GM21515 (cell line): Measurements from ENCODE around the gene ESPNL.
"Not testable (repeated sequence)": the region's sequence is repeated elsewhere in the genome, so short reads cannot be mapped to it uniquely, and the experiment has no call there.

Source experiments
- ATAC-seq: cut with Tn5 transposase; IDR thresholded peaks from one replicate; pipeline ENCODE4 v1.9.1; 2021; ENCODE audit not compliant: unreplicated experiment

ESPNL gene

DNA sequence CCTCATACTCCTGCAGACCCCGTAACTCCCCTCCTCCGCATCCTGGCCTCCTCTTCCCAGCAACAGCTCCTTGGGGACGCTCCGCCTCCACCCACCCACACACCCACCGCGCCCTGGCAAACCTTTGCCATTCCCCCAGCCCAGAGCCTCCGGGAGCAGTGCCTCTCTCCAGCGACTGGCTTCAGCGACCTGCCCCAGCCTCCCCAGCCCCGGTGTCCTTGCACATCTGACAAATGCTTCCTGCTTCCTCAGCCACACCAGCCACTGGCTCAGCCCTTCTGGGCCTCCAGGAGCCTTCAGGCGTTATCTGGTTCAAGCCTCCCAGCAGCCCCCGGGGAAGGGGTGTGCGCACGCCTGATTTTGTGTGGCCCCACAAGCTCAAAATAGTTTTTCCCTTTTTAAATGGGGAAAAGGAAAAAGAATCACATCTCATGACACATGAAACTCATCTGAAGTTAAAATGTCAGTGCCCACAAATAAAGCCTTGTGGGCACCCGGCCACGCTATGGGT lies 14.2 kb downstream of the ESPNL start:
- no peak for ATAC-seq

GRCh38 chr2:238114851-238115660 lies 14.9 kb downstream of the ESPNL start:
- ATAC-seq: no peak

DNA sequence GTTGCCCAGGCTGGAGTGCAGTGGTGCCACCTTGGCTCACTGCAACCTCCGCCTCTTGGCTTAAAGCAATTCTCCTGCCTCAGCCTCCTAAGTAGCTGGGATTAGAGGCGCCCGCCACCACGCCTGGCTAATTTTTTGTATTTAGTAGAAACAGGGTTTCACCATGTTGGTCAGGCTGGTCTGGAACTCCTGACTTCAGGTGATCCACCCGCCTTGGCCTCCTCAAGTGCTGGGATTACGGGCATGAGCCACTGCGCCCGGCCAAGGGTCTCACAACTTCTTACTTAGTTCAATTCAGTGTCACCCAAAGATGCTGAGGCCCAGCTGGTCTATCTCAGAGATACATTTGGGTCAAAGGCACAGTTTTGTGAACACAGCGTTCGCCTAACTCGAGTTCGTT lies 15.6 kb downstream of the ESPNL start:
- not testable (repeated sequence) for ATAC-seq

- no peak for ATAC-seq
Measured at GRCh38 chr2:238116298-238117198, 16.4 kb downstream of the ESPNL start.

- ATAC-seq: no peak
Measured at GRCh38 chr2:238117199-238118154, 17.3 kb downstream of the ESPNL start.

GRCh38 chr2:238119756-238120462 lies 19.8 kb downstream of the ESPNL start:
- ATAC-seq: no peak

DNA sequence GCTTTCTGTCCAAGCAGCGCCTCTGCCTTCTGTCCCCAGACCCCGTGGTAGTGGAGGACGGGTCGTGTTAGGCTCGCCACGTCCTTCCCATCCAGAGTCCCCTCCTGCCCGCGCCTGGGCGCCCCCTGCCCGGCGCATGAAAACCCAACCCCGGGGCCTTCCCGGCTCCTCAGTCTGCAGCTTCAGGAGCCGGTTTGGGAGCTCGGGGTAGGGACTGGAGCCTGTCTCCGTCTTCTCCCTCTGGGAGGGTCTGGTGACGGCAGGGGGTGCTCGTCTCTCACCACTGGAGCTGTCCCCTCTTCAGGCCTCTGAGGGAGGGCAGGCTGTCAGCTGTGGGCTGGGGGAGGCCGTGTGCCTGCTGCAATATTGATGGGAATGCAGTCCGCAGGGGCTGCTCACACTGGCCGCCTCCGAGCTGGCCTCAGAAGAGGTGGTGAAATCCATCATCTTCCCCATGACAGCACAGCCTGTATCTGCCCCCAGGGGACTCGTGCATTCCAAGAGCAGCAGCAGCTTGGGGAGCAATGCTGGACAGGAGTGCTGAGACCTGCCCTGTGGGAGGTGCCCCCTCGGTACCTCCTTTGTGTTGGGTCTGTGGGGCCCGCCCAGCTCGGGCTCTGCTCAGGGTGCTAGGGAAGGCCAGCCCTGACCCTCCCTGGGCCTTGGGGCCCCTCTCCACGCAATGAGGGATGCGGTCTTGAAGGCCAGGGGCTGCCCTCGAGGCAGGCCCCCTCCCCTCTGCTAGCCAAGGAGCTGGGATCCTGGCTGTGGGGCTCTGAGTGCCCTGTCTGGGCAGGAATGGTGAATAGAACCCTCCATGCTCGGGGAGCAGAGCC lies 20.5 kb downstream of the ESPNL start:
- no peak for ATAC-seq

GRCh38 chr2:238121511-238122286 lies 21.6 kb downstream of the ESPNL start:
- ATAC-seq: no peak

GRCh38 chr2:238122287-238123217 lies 22.4 kb downstream of the ESPNL start:
- no peak for ATAC-seq

DNA sequence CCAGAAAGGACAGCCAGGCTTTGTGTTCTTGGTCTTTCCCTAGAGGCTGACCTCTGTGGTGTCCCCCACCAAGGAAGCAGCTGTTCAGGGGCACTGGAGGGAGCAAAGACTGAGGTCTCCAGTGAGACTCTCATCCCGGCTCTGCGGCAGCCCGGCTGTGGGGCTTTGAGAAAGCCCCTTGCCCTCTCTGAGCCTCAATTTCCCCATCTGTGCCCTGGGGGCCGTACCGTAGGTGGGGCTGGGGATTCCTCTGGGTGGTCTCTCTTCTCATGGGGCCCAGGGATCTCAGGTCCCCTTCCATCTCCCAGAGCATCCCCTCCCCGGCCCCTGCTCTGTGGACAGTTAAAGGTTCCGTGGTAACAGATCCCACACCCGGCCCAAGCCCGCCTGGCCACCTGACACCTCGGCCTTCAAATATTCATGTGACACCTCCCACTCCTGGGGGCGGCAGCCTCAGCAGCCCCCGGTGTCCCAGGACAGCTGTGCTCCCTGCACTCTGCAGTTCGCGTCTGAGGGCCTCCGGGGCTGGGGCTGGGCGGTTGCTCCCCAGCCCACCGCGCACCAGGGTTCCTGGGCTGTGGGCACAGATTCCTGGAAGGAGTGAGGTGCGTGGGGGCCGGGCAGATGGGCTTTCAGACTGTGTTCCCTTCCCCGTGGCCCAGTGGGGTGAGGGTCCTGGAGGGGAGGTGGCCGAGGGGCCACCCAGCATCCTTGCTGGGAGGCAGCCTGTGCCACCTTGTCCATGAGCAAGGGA lies 23.3 kb downstream of the ESPNL start:
- no peak for ATAC-seq

- ATAC-seq: no peak
Measured at GRCh38 chr2:238123991-238124470, 23.9 kb downstream of the ESPNL start.

DNA sequence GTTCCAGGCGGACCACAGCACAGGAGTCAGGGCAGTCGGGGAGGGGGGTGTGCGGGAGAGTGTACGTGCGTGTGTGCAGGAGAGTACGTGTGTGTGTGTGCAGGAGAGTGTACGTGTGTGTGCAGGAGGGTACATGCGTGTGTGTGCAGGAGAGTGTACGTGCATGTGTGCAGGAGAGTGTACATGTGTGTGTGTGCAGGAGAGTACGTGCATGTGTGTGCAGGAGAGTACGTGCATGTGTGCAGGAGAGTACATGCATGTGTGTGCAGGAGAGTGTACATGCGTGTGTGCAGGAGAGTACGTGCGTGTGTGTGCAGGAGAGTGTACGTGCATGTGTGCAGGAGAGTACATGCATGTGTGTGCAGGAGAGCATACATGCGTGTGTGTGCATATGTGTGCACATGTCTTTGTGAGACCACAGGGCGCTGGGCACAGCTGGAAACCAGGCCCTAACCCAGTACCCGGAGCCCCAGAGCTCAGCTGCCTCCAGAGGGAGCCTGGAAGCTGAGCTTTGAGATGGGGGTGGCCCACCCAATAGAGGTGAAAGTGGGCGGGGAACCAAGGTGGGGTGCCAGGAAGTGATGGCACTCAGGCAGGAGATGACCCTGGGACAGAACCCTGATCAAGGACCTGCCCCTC lies 24.5 kb downstream of the ESPNL start:
- no peak for ATAC-seq

DNA sequence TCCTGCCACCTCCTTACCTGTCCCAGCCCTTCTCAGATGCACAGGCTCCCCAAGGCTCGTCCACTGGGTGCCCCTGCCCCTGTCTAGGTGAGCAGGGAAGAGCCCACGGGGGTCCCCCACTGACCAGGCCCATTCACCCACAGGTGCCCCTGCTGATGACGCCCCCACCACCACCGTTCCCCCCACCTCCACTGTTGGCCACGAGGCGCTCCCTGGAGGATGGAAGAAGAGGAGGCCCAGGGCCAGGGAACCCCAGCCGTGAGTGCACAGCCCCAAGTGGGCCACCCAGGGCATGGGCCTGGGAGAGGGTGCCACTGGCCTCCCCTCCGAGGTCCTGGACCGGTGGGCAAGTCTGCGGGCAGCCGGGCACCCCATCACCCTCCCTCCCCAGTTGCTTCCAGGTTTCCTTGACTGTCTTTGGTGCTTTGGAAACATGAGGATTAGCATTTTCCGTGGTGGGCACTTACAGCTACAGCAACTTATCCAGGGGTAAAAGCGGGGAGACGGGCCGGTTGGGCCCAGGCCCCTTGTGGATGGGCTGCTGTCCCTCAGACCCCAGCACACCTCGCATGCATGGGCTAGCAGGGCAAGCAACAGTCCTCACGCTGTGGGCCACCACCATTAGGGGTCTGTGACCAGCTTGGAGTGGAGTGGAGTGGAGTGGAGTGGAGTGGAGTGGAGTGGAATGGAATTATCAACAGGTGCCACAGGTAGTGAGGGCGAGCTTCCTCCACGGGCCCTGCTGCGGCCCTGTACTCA lies 25.2 kb downstream of the ESPNL start:
- no peak for ATAC-seq

GRCh38 chr2:238126338-238126737 lies 26.2 kb downstream of the ESPNL start:
- ATAC-seq: no peak

DNA sequence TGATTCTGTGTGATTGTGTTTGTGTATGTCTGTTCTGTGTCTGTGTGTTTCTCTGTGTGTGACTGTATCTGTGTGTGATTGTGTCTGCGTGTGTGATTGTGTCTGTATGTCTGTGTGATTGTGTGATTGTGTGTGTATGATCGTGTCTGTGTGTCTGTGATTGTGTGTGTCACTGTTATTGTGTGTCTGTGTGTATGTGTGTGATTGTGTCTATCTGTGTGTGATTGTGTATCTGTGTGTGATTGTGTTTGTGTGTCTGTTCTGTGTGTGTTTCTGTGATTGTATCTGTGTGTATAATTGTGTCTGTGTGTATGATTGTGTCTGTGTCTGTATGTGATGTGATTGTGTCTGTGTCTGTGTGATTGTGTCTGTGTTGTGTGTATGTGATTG lies 26.6 kb downstream of the ESPNL start:
- no peak for ATAC-seq
